Measurements from ENCODE around the gene SMIM23. TPM values are rescaled to one million over a fixed set of nuclear protein-coding genes. Genes with fewer than 3 reads are reported as not detected.

The SMIM23 gene
- total RNA-seq, result not detected

DNA sequence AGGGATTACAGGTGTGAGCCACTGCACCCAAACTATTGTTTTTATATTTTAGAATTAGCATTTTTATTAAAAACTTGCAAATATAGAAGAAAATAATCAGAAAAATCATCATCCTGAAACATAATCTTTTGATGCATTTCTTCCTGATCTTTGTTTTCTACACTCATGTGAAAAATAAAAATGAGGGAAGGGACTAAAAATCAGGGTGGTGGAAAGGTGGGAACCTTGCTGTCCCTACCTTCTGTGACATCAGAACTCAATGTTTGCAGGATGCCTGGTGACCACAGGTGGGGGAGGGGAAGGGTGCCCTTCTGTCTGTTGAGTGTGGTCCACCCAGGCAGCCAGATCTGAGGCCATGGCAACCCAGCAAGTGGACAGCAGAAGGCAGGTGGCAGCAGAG, at the start of gene SMIM23:
SMIM23 (plus strand) TSS at position 301 of the 400 bp plus-strand sequence; CDS start at position 356, 55 bp downstream.
- ChIA-PET CTCF (no interaction called here), POLR2A (no interaction called here)
- H3K27me3 Mint-ChIP-seq, result peaks cover 9% of the 10 kb centered on the region
- H3K9me3 Mint-ChIP-seq, result no peaks in the 10 kb centered on the region
- no peak within 1 kb of the TSS for H3K4me3 Mint-ChIP-seq
- H3K27ac Mint-ChIP-seq, result no peak within 1 kb of the TSS
- H3K36me3 Mint-ChIP-seq (ENCODE audit: low read depth), result no peaks in the 10 kb centered on the region
- no peaks in the 10 kb centered on the region for H3K4me1 Mint-ChIP-seq
- DNase-seq, result no peak

DNA sequence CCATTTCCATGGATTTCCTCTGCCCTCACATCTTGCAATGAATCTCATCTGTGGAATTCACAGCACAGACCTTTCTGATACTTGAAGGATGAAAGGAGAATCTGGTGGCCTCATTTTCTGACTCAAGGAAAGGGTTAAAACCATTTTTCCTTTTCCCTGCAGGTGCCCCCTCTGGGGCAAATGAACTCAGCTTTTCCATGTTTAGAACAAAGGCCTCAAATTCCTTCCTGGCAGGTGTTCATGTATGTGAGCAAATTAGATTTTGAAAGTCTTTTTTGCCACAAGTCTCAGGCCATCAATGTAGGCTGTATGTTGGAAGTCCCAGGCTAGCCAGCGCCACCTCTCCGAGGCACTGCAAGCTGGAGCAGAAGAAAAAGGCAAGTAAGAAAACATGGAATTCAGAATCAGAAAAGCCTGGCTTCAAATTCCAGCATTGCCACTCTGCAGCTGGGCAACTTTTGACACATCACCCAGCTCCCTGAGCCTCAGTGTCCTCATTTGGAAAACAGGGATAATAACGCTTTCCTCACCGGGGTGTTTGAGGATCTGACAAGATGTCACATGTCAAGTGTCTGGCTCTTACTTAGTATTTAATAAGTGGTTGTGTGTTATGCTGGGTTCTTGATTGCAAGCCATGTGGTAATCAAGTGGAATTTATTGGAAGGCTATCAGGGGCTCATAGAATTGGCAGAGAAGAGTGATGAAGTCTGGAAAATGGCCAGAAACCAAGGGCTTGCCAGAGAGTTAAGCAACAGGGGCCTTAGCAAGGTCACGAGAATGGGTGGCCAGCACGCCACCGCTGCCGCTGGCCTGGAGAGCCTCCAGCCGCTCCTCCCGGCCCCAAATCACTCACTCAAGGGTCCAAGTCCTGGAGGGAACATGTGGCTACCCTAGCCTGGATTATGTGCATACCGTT, 48.4 kb upstream of the SMIM23 start:
- H3K4me1 Mint-ChIP-seq, result no peaks in the 10 kb centered on the region
- H3K9me3 Mint-ChIP-seq, result no peaks in the 10 kb centered on the region
- CTCF ChIA-PET, result interaction anchor here (1.4 kb wide), 1 partner anchor 10 kb away, joined by 3 read pairs; no protein-coding TSS in a partner anchor
- H3K36me3 Mint-ChIP-seq (ENCODE audit: low read depth), result no peaks in the 10 kb centered on the region
- H3K27me3 Mint-ChIP-seq, result no peaks in the 10 kb centered on the region
- H3K4me3 Mint-ChIP-seq, result no peak overlapping the region
- DNase-seq, result no peak
- H3K27ac Mint-ChIP-seq, result no peak overlapping the region
- POLR2A ChIA-PET, result interaction anchor here (0.6 kb wide), 1 partner anchor 283 kb away, joined by 3 read pairs; no protein-coding TSS in a partner anchor

DNA sequence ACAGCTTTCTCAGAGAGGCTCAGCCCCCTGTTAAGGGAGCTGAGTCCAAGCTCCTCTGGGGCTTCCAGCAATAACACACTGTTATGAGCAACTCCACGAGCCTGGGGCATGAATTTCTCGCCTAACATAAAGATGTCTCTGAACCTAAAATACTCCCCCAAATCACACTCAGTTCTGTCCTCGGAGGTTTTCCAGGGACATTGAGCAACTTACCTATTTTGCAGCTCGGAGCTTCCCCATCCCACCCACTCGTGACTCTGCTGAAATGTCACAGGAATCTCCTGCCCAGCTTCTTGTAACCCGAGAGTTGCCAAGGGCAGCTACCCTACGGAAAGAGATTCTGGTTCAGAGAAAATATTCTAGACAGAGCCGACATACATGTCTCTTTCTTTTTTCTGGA, 47.1 kb upstream of the SMIM23 start:
- Mint-ChIP-seq H3K4me3 (no peak overlapping the region), H3K27me3 (no peaks in the 10 kb centered on the region), H3K27ac (no peak overlapping the region), H3K36me3 (ENCODE audit: low read depth) (no peaks in the 10 kb centered on the region), H3K9me3 (no peaks in the 10 kb centered on the region), H3K4me1 (no peaks in the 10 kb centered on the region)
- no peak for DNase-seq
- POLR2A ChIA-PET, result no interaction called here
- CTCF ChIA-PET, result interaction anchor here (0.5 kb wide), 1 partner anchor 245 kb away, joined by 3 read pairs; no protein-coding TSS in a partner anchor

DNA sequence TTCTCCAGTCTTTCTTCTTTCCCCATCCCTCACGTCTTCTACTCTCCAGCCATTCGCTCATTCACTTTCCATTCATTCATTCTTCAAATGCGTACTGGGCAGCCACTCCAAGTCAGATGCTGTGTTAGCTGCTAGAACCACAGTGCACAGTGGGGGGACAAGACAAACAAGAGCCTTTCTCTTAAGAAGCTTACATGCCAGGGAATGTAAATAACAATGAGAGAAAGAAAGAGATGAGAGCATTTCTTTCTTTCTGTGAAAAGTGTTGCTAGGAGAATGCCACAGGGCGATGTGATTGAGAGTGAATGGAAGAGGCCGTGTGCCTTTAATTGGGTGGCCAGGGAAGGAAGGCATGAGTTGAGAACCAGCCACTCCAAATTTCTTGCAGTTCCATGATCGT, 46.3 kb upstream of the SMIM23 start:
- Mint-ChIP-seq H3K27ac (no peak overlapping the region), H3K27me3 (no peaks in the 10 kb centered on the region), H3K4me1 (no peaks in the 10 kb centered on the region), H3K9me3 (no peaks in the 10 kb centered on the region), H3K4me3 (no peak overlapping the region), H3K36me3 (ENCODE audit: low read depth) (no peaks in the 10 kb centered on the region)
- POLR2A ChIA-PET, result no interaction called here
- CTCF ChIA-PET, result no interaction called here
- no peak for DNase-seq

DNA sequence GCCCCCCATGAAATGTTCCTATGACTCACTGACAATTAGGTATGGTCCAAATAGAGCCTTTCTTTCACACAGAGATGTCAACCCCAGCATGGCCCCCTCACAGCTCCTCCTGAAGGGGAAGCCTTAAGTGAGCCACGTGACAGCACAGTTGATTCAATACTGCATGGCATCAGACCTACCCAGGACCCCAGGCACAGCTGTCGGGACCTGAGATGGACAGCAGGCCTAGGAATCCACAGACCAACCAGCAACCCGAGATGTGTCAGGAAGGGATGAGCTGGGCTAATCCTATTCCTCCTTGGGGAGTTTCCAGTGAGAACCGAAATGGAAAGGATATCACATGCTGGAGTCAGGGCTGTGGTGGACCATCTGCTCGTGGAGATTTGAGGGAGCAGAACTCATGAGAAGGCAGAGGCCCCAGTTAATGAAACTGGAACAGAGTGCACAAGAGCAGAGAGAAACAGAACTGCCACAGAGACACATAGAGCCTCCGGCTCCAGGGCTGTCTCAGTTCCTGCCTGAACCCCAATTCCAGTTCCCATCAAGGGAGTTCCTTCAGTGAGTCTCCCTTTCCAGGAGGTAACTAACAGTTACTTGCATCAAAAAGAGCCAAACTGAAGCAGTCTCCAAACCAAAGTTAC, 42.1 kb upstream of the SMIM23 start:
- no peak overlapping the region for H3K27ac Mint-ChIP-seq
- no peaks in the 10 kb centered on the region for H3K27me3 Mint-ChIP-seq
- H3K4me3 Mint-ChIP-seq, result no peak overlapping the region
- ChIA-PET CTCF (no interaction called here), POLR2A (no interaction called here)
- no peaks in the 10 kb centered on the region for H3K4me1 Mint-ChIP-seq
- no peaks in the 10 kb centered on the region for H3K36me3 Mint-ChIP-seq (ENCODE audit: low read depth)
- H3K9me3 Mint-ChIP-seq, result no peaks in the 10 kb centered on the region
- DNase-seq, result no peak

DNA sequence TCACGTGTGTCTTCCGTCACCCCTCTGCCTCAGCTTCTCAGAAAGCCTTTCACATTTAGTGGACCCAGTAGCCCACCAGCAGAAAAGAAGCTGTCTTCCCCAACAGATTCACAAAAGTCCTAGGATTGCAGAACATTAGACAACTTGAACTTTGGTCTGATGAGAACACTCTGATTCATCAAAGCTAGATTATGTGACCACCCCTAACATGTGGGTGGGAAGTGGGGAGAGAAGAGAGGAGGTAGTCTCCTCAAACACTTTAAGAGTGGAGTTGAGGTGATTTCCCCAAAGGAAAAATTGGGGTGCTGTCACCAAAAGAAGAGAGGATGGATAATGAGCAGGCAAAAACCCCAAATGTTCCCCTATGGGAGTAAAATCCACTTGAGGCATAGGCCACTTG, 41.4 kb upstream of the SMIM23 start:
- Mint-ChIP-seq H3K27ac (no peak overlapping the region), H3K4me1 (no peaks in the 10 kb centered on the region), H3K36me3 (ENCODE audit: low read depth) (no peaks in the 10 kb centered on the region), H3K9me3 (no peaks in the 10 kb centered on the region), H3K27me3 (no peaks in the 10 kb centered on the region), H3K4me3 (no peak overlapping the region)
- DNase-seq, result no peak
- POLR2A ChIA-PET, result no interaction called here
- CTCF ChIA-PET, result no interaction called here

DNA sequence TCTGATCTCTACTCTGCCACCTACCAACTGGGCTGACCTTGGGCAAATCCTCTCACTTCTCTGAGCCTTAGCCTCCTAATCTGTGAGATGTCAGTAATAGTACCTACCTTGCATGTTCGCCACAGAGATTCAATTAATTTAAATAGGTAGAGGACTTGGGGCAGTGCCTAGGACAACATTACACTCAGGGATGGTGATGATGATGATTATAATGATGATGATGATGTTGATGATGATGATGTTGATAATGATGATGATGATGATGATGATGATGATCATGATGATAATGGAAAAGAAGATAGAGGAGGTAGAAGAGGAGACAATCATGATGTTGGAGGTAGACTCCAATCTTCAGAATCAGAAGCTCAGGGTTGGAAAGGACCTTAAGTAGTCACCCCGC, 40.7 kb upstream of the SMIM23 start:
- H3K36me3 Mint-ChIP-seq (ENCODE audit: low read depth), result no peaks in the 10 kb centered on the region
- DNase-seq, result no peak
- no peaks in the 10 kb centered on the region for H3K9me3 Mint-ChIP-seq
- H3K27ac Mint-ChIP-seq, result no peak overlapping the region
- CTCF ChIA-PET, result interaction anchor here (0.5 kb wide), 1 partner anchor 732 kb away, joined by 3 read pairs; no protein-coding TSS in a partner anchor
- no peaks in the 10 kb centered on the region for H3K27me3 Mint-ChIP-seq
- H3K4me3 Mint-ChIP-seq, result no peak overlapping the region
- no peaks in the 10 kb centered on the region for H3K4me1 Mint-ChIP-seq
- POLR2A ChIA-PET, result no interaction called here

DNA sequence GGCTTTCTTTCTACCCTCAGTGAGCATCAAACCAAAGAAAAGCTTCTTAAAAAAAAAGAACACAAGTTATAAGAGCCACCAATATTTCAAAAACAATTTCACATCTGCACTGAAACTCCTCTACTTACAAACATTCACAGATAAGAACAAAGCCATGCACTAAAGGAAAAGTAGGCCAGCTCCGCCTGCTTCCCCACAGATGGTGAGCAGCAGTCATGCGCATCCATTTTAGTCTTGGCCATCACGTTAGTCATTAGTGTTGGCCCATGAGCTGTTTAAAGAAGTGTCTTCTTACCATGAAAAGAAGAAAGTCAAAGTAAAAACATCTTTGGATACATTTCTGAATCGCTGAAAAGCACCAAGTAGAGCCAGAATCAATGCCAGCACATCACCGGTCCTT, 40.0 kb upstream of the SMIM23 start:
- CTCF ChIA-PET, result interaction anchor here (0.5 kb wide), 1 partner anchor 731 kb away, joined by 3 read pairs; no protein-coding TSS in a partner anchor
- H3K4me3 Mint-ChIP-seq, result no peak overlapping the region
- POLR2A ChIA-PET, result no interaction called here
- H3K9me3 Mint-ChIP-seq, result no peaks in the 10 kb centered on the region
- no peak overlapping the region for H3K27ac Mint-ChIP-seq
- no peaks in the 10 kb centered on the region for H3K4me1 Mint-ChIP-seq
- H3K36me3 Mint-ChIP-seq (ENCODE audit: low read depth), result no peaks in the 10 kb centered on the region
- DNase-seq, result no peak
- no peaks in the 10 kb centered on the region for H3K27me3 Mint-ChIP-seq

DNA sequence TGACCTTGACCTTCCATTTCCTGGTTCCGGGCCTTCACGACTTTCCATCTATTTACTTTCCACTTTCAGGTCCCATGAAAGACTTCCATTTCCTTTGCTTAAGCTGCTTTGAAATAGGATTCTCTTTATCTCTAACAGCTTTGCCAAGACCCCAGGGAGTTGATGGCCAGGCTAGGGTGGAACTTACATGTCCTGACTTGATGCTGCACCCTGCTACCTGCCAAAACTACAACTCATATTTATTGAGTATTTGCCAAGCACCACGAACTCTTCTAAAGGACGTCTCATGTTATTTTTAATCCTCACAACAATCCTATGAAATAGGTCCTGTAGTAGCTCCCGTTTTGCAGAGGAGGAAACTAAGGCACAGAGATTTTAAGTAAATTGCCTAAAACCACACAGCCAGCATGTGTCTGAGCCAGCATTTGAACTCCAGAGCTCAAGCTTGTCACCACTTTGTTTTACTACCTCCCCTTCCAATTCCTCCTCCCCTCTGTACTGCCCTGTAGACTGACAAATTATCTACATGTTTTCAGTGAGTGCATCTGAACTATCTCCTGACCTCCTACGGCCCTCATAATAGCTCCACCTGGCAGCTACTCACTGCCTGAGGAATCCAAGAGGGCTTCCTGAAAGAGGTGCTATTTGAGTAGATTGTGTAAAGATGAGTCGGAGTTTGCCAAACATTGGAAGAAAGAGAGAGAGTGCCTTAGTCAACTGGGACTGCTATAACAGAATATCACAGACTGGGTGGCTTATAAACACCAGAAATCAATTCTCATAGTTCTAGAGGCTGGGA, 38.4 kb upstream of the SMIM23 start:
- POLR2A ChIA-PET, result no interaction called here
- Mint-ChIP-seq H3K36me3 (ENCODE audit: low read depth) (no peaks in the 10 kb centered on the region), H3K27ac (no peak overlapping the region), H3K9me3 (no peaks in the 10 kb centered on the region), H3K4me3 (no peak overlapping the region), H3K27me3 (no peaks in the 10 kb centered on the region), H3K4me1 (no peaks in the 10 kb centered on the region)
- no peak for DNase-seq
- CTCF ChIA-PET, result interaction anchor here (1.0 kb wide), 1 partner anchor 11 kb away, joined by 3 read pairs; no protein-coding TSS in a partner anchor

DNA sequence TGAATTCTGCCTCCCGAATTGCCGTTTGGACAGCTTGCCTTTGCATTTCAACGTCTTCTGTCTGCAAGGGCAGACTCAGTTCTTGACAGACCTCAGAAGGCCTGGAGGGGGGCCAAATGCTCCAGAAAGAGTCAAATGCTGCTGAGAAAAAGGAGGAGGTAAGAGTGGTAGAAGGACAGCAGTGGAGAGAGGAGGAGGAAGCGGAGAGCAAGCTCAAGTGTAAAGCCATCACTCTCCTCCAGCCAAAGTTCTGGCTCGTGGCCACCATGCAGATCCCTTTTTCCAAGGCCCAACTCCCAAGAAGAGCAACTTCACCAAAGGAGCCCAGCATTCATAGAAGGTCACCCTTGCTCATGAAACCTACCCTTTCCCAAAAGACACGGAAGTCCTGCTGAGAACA, 36.9 kb upstream of the SMIM23 start:
- H3K9me3 Mint-ChIP-seq, result no peaks in the 10 kb centered on the region
- H3K4me3 Mint-ChIP-seq, result no peak overlapping the region
- H3K4me1 Mint-ChIP-seq, result no peaks in the 10 kb centered on the region
- no peak overlapping the region for H3K27ac Mint-ChIP-seq
- peaks cover 3% of the 10 kb centered on the region for H3K27me3 Mint-ChIP-seq
- DNase-seq, result no peak
- H3K36me3 Mint-ChIP-seq (ENCODE audit: low read depth), result no peaks in the 10 kb centered on the region
- POLR2A ChIA-PET, result no interaction called here
- CTCF ChIA-PET, result no interaction called here

DNA sequence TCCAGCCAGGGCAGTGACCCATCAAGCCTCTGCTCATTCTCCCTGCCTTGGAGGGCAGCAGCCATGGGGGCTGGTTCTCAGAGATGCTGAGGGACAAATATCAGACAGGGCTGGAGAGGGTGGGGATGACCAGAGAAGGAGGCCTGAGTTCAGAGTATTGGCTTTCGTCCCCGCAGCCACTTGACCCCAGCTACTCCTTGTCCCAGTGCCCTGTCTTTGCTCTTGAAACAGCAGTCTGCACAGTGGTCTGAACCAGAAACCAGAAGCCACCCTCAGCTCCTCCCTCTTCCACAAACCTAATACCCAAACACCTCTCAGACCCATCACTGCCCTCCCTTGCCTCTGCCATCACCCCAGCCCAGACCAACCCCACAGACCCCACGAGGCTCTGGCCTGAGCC, 36.3 kb upstream of the SMIM23 start:
- DNase-seq, result no peak
- H3K27me3 Mint-ChIP-seq, result peaks cover 4% of the 10 kb centered on the region
- no peaks in the 10 kb centered on the region for H3K36me3 Mint-ChIP-seq (ENCODE audit: low read depth)
- no peaks in the 10 kb centered on the region for H3K9me3 Mint-ChIP-seq
- ChIA-PET CTCF (no interaction called here), POLR2A (no interaction called here)
- no peak overlapping the region for H3K4me3 Mint-ChIP-seq
- H3K27ac Mint-ChIP-seq, result no peak overlapping the region
- no peaks in the 10 kb centered on the region for H3K4me1 Mint-ChIP-seq

DNA sequence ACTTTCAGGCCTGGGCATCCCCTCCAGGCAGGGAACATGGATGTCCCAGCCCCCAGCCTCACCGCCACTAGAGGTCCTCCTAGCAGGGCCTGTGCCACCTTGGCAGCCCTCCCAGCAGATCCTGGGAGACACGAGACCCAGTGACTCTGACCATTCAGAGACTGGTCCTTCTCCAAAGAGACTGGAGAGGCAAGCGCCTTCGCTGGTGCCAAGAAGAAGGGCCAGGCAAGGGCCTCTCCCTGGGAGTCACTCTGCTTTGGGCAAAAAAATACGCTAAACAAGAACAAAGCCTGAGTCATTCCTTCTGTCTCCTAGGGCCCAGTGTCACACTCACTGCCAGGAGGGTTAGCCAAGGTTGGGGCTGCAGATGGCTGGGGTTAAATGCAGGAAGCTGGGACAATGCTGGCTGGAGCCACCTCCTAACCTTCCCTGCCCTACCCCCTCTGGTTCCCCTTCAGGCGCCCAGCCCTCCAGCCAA, 35.3 kb upstream of the SMIM23 start:
- Mint-ChIP-seq H3K4me3 (no peak overlapping the region), H3K4me1 (no peaks in the 10 kb centered on the region), H3K36me3 (ENCODE audit: low read depth) (no peaks in the 10 kb centered on the region), H3K9me3 (no peaks in the 10 kb centered on the region), H3K27me3 (peaks cover 6% of the 10 kb centered on the region), H3K27ac (no peak overlapping the region)
- no peak for DNase-seq
- ChIA-PET CTCF (no interaction called here), POLR2A (no interaction called here)

DNA sequence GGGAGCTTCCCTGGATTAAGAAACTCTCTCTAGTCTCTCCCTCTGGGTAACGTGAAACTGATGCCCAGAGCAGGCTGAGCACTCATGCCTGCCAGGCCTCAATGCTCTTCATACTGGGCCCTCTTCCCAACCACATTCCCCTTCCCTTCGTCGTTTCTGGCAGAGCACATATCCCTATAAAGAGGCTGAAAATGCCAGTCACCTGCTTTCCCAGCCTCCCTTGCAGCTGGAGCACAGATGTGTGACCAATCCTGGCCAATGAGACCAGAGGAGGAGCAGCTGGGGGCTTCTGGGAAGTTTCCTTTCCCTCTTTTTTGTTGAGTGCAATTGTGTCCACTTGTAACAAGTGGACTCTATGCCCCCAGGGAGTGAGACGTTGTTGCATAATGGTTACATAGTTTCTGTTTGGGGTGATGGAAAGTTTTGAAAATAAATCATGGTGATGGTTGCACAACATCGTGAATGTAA, 30.2 kb upstream of the SMIM23 start:
- H3K4me3 Mint-ChIP-seq, result no peak overlapping the region
- POLR2A ChIA-PET, result no interaction called here
- peaks cover 10% of the 10 kb centered on the region for H3K27me3 Mint-ChIP-seq
- H3K4me1 Mint-ChIP-seq, result no peaks in the 10 kb centered on the region
- CTCF ChIA-PET, result no interaction called here
- H3K36me3 Mint-ChIP-seq (ENCODE audit: low read depth), result peaks cover 2% of the 10 kb centered on the region
- peaks cover 3% of the 10 kb centered on the region for H3K9me3 Mint-ChIP-seq
- no peak for DNase-seq
- no peak overlapping the region for H3K27ac Mint-ChIP-seq

All from activated CD4-positive, alpha-beta T cell treated with anti-CD3 and anti-CD28 coated beads, Interleukin-2, amount 10 ng/mL, durations not matched to agents 7 days and 5 days (primary cell).